ENCODE results near the gene SPATA2L.

GRCh38 chr16:89696670-89697128 is 4.8 kb downstream of the SPATA2L start:
- TF ChIP-seq CTCF (IDR thresholded peaks at IDR 0.05; ENCODE audit: low read depth, low read length, poor library complexity, severe bottlenecking): no peak
- no peak for TF ChIP-seq EZH2phosphoT487 (IDR thresholded peaks at IDR 0.05; ENCODE audit: borderline replicate concordance, low read length)

All from DOHH2 (cell line).